Measurements from ENCODE around the gene RAB3A. TPM values are rescaled to one million over a fixed set of nuclear protein-coding genes. Genes with fewer than 3 reads are reported as not detected.

The RAB3A gene
- total and polyA plus RNA-seq, 7 experiments from 2014 or later, result 1.9 to 16.7 (median 7.5) TPM

GRCh38 chr19:18153556-18154134 lies 50.2 kb downstream of the RAB3A start:
- DNase-seq (peak in 6 of 9 donors; percentile 29 to 59 (median 38)), ATAC-seq (no peak)
- Mint-ChIP-seq H3K36me3 (peaks cover 0 to 5% (median 0%) of the 10 kb centered on the region in 5 donors), H3K4me1 (peaks cover 9 to 32% (median 24%) of the 10 kb centered on the region in 7 donors), H3K9me3 (peaks cover 0 to 2% (median 0%) of the 10 kb centered on the region in 11 donors), H3K27ac (peak overlapping the region; percentile 69 to 94 (median 86)), H3K4me3 (peak overlapping the region; percentile 86 to 94 (median 89)), H3K27me3 (no peaks in the 10 kb centered on the region)
- peaks cover 0 to 25% (median 0%) of the 10 kb centered on the region in 3 experiments for H3K36me3 ChIP-seq (ENCODE audit: control insufficient read depth in 2 of 3, insufficient read depth in 3 of 3, low read length in 3 of 3)
- CTCF ChIA-PET, result no interaction called here
- peak overlapping the region; percentile 88 for H3K27ac ChIP-seq (ENCODE audit: low read depth, low read length)
- H3K4me1 ChIP-seq (ENCODE audit: control insufficient read depth in 2 of 2, insufficient read depth in 2 of 2, low read length in 2 of 2), result peaks cover 16 to 20% of the 10 kb centered on the region in 2 donors
- peak overlapping the region; percentile 82 for H3K4me3 ChIP-seq (ENCODE audit: low read length)
- intact Hi-C loops (cut with micrococcal nuclease), result loop anchor here (1.0 to 10.0 kb wide), 5 partner anchors 8 to 219 kb away; partner anchors contain the start of genes CCDC124 (in 1 of the 2) and MPV17L2 (in 1 of the 2)
- H3K27me3 ChIP-seq (ENCODE audit: control insufficient read depth in 2 of 2, insufficient read depth in 2 of 2, low read length in 2 of 2), result no peaks in the 10 kb centered on the region
- no peaks in the 10 kb centered on the region for H3K9me3 ChIP-seq (ENCODE audit: control insufficient read depth in 2 of 3, low read length in 3 of 3)
- POLR2A ChIA-PET, result interaction anchor here (0.9 kb wide), 1 partner anchor 128 kb away, joined by 3 read pairs; the partner anchor contains the start of gene JUND

- H3K4me3 ChIP-seq (ENCODE audit: low read length), result peak within 1 kb of the TSS; percentile 82
- H3K27me3 ChIP-seq (ENCODE audit: control insufficient read depth in 2 of 2, insufficient read depth in 2 of 2, low read length in 2 of 2), result no peaks in the 10 kb centered on the region
- Mint-ChIP-seq H3K27me3 (no peaks in the 10 kb centered on the region), H3K9me3 (peaks cover 0 to 2% (median 0%) of the 10 kb centered on the region in 11 donors), H3K4me1 (peaks cover 9 to 32% (median 24%) of the 10 kb centered on the region in 7 donors), H3K27ac (peak within 1 kb of the TSS; percentile 92 to 97 (median 95)), H3K4me3 (peak within 1 kb of the TSS; percentile 86 to 95 (median 90)), H3K36me3 (peaks cover 0 to 5% (median 0%) of the 10 kb centered on the region in 5 donors)
- CTCF ChIA-PET, result interaction anchor here (0.6 to 3.0 kb wide), 5 partner anchors 9 to 126 kb away, joined by 3 to 25 read pairs (median 5); no protein-coding TSS in a partner anchor
- peak; percentile 99 to 100 (median 100) for DNase-seq
- H3K9me3 ChIP-seq (ENCODE audit: control insufficient read depth in 2 of 3, low read length in 3 of 3), result no peaks in the 10 kb centered on the region
- H3K36me3 ChIP-seq (ENCODE audit: control insufficient read depth in 2 of 3, insufficient read depth in 3 of 3, low read length in 3 of 3), result peaks cover 0 to 30% (median 0%) of the 10 kb centered on the region in 3 experiments
- peak; percentile 92 for ATAC-seq
- intact Hi-C loops (cut with micrococcal nuclease), result loop anchor here (1.0 to 10.0 kb wide), 18 partner anchors 8 to 369 kb away; partner anchors contain the start of genes IL12RB1 (in 2 of the 2), RAB3A (in 2 of the 2), CCDC124 (in 1 of the 2) and ELL (in 1 of the 2)
- POLR2A ChIA-PET, result interaction anchor here (1.0 to 2.6 kb wide), 9 partner anchors 11 to 293 kb away, joined by 4 to 37 read pairs (median 5); partner anchors contain the start of genes JUND and RPL18A
- peak within 1 kb of the TSS; percentile 88 for H3K27ac ChIP-seq (ENCODE audit: low read depth, low read length)
- peaks cover 16 to 20% of the 10 kb centered on the region in 2 donors for H3K4me1 ChIP-seq (ENCODE audit: control insufficient read depth in 2 of 2, insufficient read depth in 2 of 2, low read length in 2 of 2)
These were observed 50.9 kb downstream of the RAB3A start, which contains the start of gene PIK3R2 for GRCh38 chr19:18152817-18153555. Gene PIK3R2 (plus strand): TSS chr19:18153163. CDS start chr19:18155880, 2,717 bp downstream.

- H3K27me3 Mint-ChIP-seq, result no peaks in the 10 kb centered on the region
- Histone ChIP-seq H3K4me1 (ENCODE audit: control insufficient read depth in 2 of 2, insufficient read depth in 2 of 2, low read length in 2 of 2) (peaks cover 16 to 20% of the 10 kb centered on the region in 2 donors), H3K27me3 (ENCODE audit: control insufficient read depth in 2 of 2, insufficient read depth in 2 of 2, low read length in 2 of 2) (no peaks in the 10 kb centered on the region), H3K9me3 (ENCODE audit: control insufficient read depth in 2 of 3, low read length in 3 of 3) (no peaks in the 10 kb centered on the region), H3K27ac (ENCODE audit: low read depth, low read length) (peak overlapping the region; percentile 88), H3K36me3 (ENCODE audit: control insufficient read depth in 2 of 3, insufficient read depth in 3 of 3, low read length in 3 of 3) (peaks cover 0 to 32% (median 0%) of the 10 kb centered on the region in 3 experiments), H3K4me3 (ENCODE audit: low read length) (peak overlapping the region; percentile 82)
- peaks cover 9 to 32% (median 24%) of the 10 kb centered on the region in 7 donors for H3K4me1 Mint-ChIP-seq
- peak overlapping the region; percentile 81 to 95 (median 88) for H3K4me3 Mint-ChIP-seq
- peaks cover 0 to 2% (median 0%) of the 10 kb centered on the region in 11 donors for H3K9me3 Mint-ChIP-seq
- intact Hi-C loops (cut with micrococcal nuclease), result loop anchor here (1.0 to 10.0 kb wide), 17 partner anchors 9 to 370 kb away; partner anchors contain the start of genes IL12RB1 (in 2 of the 2), RAB3A (in 2 of the 2), CCDC124 (in 1 of the 2) and ELL (in 1 of the 2)
- H3K36me3 Mint-ChIP-seq, result peaks cover 0 to 8% (median 0%) of the 10 kb centered on the region in 5 donors
- ATAC-seq, result peak; percentile 76
- DNase-seq, result peak; percentile 92 to 99 (median 97)
- H3K27ac Mint-ChIP-seq, result peak overlapping the region; percentile 89 to 97 (median 95)
- ChIA-PET CTCF (interaction anchor here (0.5 to 3.0 kb wide), 8 partner anchors 9 to 127 kb away, joined by 3 to 25 read pairs (median 4); no protein-coding TSS in a partner anchor), POLR2A (interaction anchor here (0.8 to 2.6 kb wide), 14 partner anchors 11 to 293 kb away, joined by 3 to 37 read pairs (median 4); partner anchors contain the start of genes IL12RB1, JUND and RPL18A)
These were observed 51.4 kb downstream of the RAB3A start for GRCh38 chr19:18152442-18152816.

- Histone ChIP-seq H3K4me1 (ENCODE audit: control insufficient read depth in 2 of 2, insufficient read depth in 2 of 2, low read length in 2 of 2) (peaks cover 16 to 20% of the 10 kb centered on the region in 2 donors), H3K36me3 (ENCODE audit: control insufficient read depth in 2 of 3, insufficient read depth in 3 of 3, low read length in 3 of 3) (peaks cover 0 to 32% (median 4%) of the 10 kb centered on the region in 3 experiments), H3K27ac (ENCODE audit: low read depth, low read length) (peak overlapping the region; percentile 88), H3K9me3 (ENCODE audit: control insufficient read depth in 2 of 3, low read length in 3 of 3) (no peaks in the 10 kb centered on the region), H3K27me3 (ENCODE audit: control insufficient read depth in 2 of 2, insufficient read depth in 2 of 2, low read length in 2 of 2) (no peaks in the 10 kb centered on the region), H3K4me3 (ENCODE audit: low read length) (no peak overlapping the region)
- ChIA-PET POLR2A (interaction anchor here (0.6 to 2.6 kb wide), 17 partner anchors 9 to 980 kb away, joined by 3 to 37 read pairs (median 4); partner anchors contain the start of genes IL12RB1, RAB3A and RPL18A), CTCF (interaction anchor here (0.5 to 3.0 kb wide), 9 partner anchors 9 to 155 kb away, joined by 3 to 25 read pairs (median 4); no protein-coding TSS in a partner anchor)
- no peaks in the 10 kb centered on the region for H3K27me3 Mint-ChIP-seq
- H3K27ac Mint-ChIP-seq, result peak overlapping the region in 8 of 9 donors; percentile 41 to 97 (median 95)
- H3K4me3 Mint-ChIP-seq, result peak overlapping the region in 9 of 10 donors; percentile 81 to 95 (median 88)
- peaks cover 5 to 13% (median 6%) of the 10 kb centered on the region in 5 donors for H3K36me3 Mint-ChIP-seq
- H3K9me3 Mint-ChIP-seq, result peaks cover 0 to 2% (median 0%) of the 10 kb centered on the region in 11 donors
- intact Hi-C loops (cut with micrococcal nuclease), result loop anchor here (5.0 to 10.0 kb wide), 2 partner anchors 89 to 216 kb away; partner anchors contain the start of gene CCDC124 (in 1 of the 2)
- DNase-seq, result no peak
- H3K4me1 Mint-ChIP-seq, result peaks cover 15 to 26% (median 20%) of the 10 kb centered on the region in 7 donors
- ATAC-seq, result no peak
These were observed 52.8 kb downstream of the RAB3A start for GRCh38 chr19:18150776-18151624.

GRCh38 chr19:18149596-18149975 lies 54.3 kb downstream of the RAB3A start:
- Mint-ChIP-seq H3K4me3 (peak overlapping the region in 3 of 10 donors; percentile 9 to 39 (median 21)), H3K27ac (peak overlapping the region in 1 of 9 donors; percentile 60), H3K36me3 (peaks cover 6 to 21% (median 11%) of the 10 kb centered on the region in 5 donors), H3K4me1 (peaks cover 13 to 25% (median 19%) of the 10 kb centered on the region in 7 donors), H3K27me3 (no peaks in the 10 kb centered on the region), H3K9me3 (peaks cover 0 to 2% (median 0%) of the 10 kb centered on the region in 11 donors)
- ATAC-seq (no peak), DNase-seq (no peak)
- Histone ChIP-seq H3K36me3 (ENCODE audit: control insufficient read depth in 2 of 3, insufficient read depth in 3 of 3, low read length in 3 of 3) (peaks cover 4 to 46% (median 12%) of the 10 kb centered on the region in 3 experiments), H3K27me3 (ENCODE audit: control insufficient read depth in 2 of 2, insufficient read depth in 2 of 2, low read length in 2 of 2) (no peaks in the 10 kb centered on the region), H3K4me3 (ENCODE audit: low read length) (no peak overlapping the region), H3K4me1 (ENCODE audit: control insufficient read depth in 2 of 2, insufficient read depth in 2 of 2, low read length in 2 of 2) (peaks cover 15 to 20% of the 10 kb centered on the region in 2 donors), H3K9me3 (ENCODE audit: control insufficient read depth in 2 of 3, low read length in 3 of 3) (no peaks in the 10 kb centered on the region), H3K27ac (ENCODE audit: low read depth, low read length) (no peak overlapping the region)
- ChIA-PET POLR2A (interaction anchor here (0.6 to 1.1 kb wide), 4 partner anchors 37 to 723 kb away, joined by 3 to 5 read pairs (median 3); no protein-coding TSS in a partner anchor), CTCF (interaction anchor here (0.6 kb wide), 1 partner anchor 91 kb away, joined by 5 read pairs; no protein-coding TSS in a partner anchor)
- intact Hi-C loops (cut with micrococcal nuclease), result no loop called here

Data from naive thymus-derived CD4-positive, alpha-beta T cell (primary cell).